T-helper 2 cell treated with Interferon-gamma antibody and Interleukin-4, amounts not matched to agents 5 μg/mL and 100 μg/mL, for 36 hours (primary cell): Measurements from ENCODE around the gene LRMDA.

Experiments used
- DNase-seq: peaks from one replicate; pipeline ENCODE4 v3.0.0; 2021; ENCODE audit warnings: low spot score
- H3K27ac Mint-ChIP-seq: one replicate; pipeline ENCODE4 v1.8.0; 2021; ENCODE audit warnings: mild to moderate bottlenecking, mixed read lengths
- H3K27me3 Mint-ChIP-seq: one replicate; pipeline ENCODE4 v1.8.0; 2021; ENCODE audit warnings: low read depth, mixed read lengths
- H3K36me3 Mint-ChIP-seq: one replicate; pipeline ENCODE4 v1.8.0; 2021; ENCODE audit warnings: low read depth, mixed read lengths
- H3K4me1 Mint-ChIP-seq: one replicate; pipeline ENCODE4 v1.8.0; 2021; ENCODE audit warnings: low read depth, mixed read lengths
- H3K4me3 Mint-ChIP-seq: one replicate; pipeline ENCODE4 v1.8.0; 2022; ENCODE audit warnings: mild to moderate bottlenecking, moderate library complexity, mixed read lengths
- H3K9me3 Mint-ChIP-seq: one replicate; pipeline ENCODE4 v1.8.0; 2021; ENCODE audit warnings: mixed read lengths

Gene LRMDA

GRCh38 chr10:76168437-76168836, 737.0 kb downstream of the LRMDA start:
- no peaks in the 10 kb centered on the region for H3K36me3 Mint-ChIP-seq
- H3K9me3 Mint-ChIP-seq: peaks cover 21% of the 10 kb centered on the region
- no peak overlapping the region for H3K4me3 Mint-ChIP-seq
- H3K4me1 Mint-ChIP-seq: no peaks in the 10 kb centered on the region
- H3K27ac Mint-ChIP-seq: no peak overlapping the region
- no peaks in the 10 kb centered on the region for H3K27me3 Mint-ChIP-seq
- no peak for DNase-seq

- H3K36me3 Mint-ChIP-seq: no peaks in the 10 kb centered on the region
- no peaks in the 10 kb centered on the region for H3K4me1 Mint-ChIP-seq
- H3K9me3 Mint-ChIP-seq: peaks cover 21% of the 10 kb centered on the region
- no peaks in the 10 kb centered on the region for H3K27me3 Mint-ChIP-seq
- no peak for DNase-seq
- no peak overlapping the region for H3K4me3 Mint-ChIP-seq
- no peak overlapping the region for H3K27ac Mint-ChIP-seq
Measured at GRCh38 chr10:76169246-76169645, 737.8 kb downstream of the LRMDA start.

- Mint-ChIP-seq H3K27me3 (no peaks in the 10 kb centered on the region), H3K4me3 (no peak overlapping the region), H3K36me3 (no peaks in the 10 kb centered on the region), H3K9me3 (peaks cover 8% of the 10 kb centered on the region), H3K27ac (no peak overlapping the region), H3K4me1 (no peaks in the 10 kb centered on the region)
- DNase-seq: no peak
Measured at GRCh38 chr10:76172020-76172419, 740.6 kb downstream of the LRMDA start.

- Mint-ChIP-seq H3K4me1 (no peaks in the 10 kb centered on the region), H3K36me3 (no peaks in the 10 kb centered on the region), H3K27ac (no peak overlapping the region), H3K9me3 (peaks cover 3% of the 10 kb centered on the region), H3K4me3 (no peak overlapping the region), H3K27me3 (no peaks in the 10 kb centered on the region)
- DNase-seq: no peak
Measured at GRCh38 chr10:76175533-76176165, 744.2 kb downstream of the LRMDA start.

GRCh38 chr10:76176166-76176550, 744.7 kb downstream of the LRMDA start:
- DNase-seq: no peak
- H3K27me3 Mint-ChIP-seq: no peaks in the 10 kb centered on the region
- H3K36me3 Mint-ChIP-seq: no peaks in the 10 kb centered on the region
- no peak overlapping the region for H3K27ac Mint-ChIP-seq
- H3K4me3 Mint-ChIP-seq: no peak overlapping the region
- no peaks in the 10 kb centered on the region for H3K4me1 Mint-ChIP-seq
- peaks cover 3% of the 10 kb centered on the region for H3K9me3 Mint-ChIP-seq

- Mint-ChIP-seq H3K27me3 (no peaks in the 10 kb centered on the region), H3K27ac (no peak overlapping the region), H3K36me3 (no peaks in the 10 kb centered on the region), H3K4me3 (no peak overlapping the region), H3K4me1 (no peaks in the 10 kb centered on the region), H3K9me3 (peaks cover 3% of the 10 kb centered on the region)
- DNase-seq: no peak
Measured at GRCh38 chr10:76177936-76178335, 746.5 kb downstream of the LRMDA start.

GRCh38 chr10:76178532-76179292, 747.3 kb downstream of the LRMDA start:
- no peaks in the 10 kb centered on the region for H3K4me1 Mint-ChIP-seq
- H3K27me3 Mint-ChIP-seq: no peaks in the 10 kb centered on the region
- no peak overlapping the region for H3K27ac Mint-ChIP-seq

GRCh38 chr10:76179806-76180205, 748.4 kb downstream of the LRMDA start:
- H3K9me3 Mint-ChIP-seq: peaks cover 3% of the 10 kb centered on the region
- no peak for DNase-seq
- no peak overlapping the region for H3K27ac Mint-ChIP-seq
- H3K27me3 Mint-ChIP-seq: no peaks in the 10 kb centered on the region
- no peak overlapping the region for H3K4me3 Mint-ChIP-seq
- H3K36me3 Mint-ChIP-seq: no peaks in the 10 kb centered on the region
- no peaks in the 10 kb centered on the region for H3K4me1 Mint-ChIP-seq

More at GRCh38 chr10:76178532-76179292, 747.3 kb downstream of the LRMDA start:
- no peak for DNase-seq
- H3K36me3 Mint-ChIP-seq: no peaks in the 10 kb centered on the region
- no peak overlapping the region for H3K4me3 Mint-ChIP-seq
- H3K9me3 Mint-ChIP-seq: peaks cover 3% of the 10 kb centered on the region

GRCh38 chr10:76184647-76185046, 753.2 kb downstream of the LRMDA start:
- Mint-ChIP-seq H3K36me3 (no peaks in the 10 kb centered on the region), H3K27me3 (no peaks in the 10 kb centered on the region), H3K27ac (no peak overlapping the region), H3K9me3 (no peaks in the 10 kb centered on the region), H3K4me1 (no peaks in the 10 kb centered on the region), H3K4me3 (no peak overlapping the region)
- no peak for DNase-seq

GRCh38 chr10:76185471-76186301, 754.3 kb downstream of the LRMDA start:
- H3K27ac Mint-ChIP-seq: no peak overlapping the region

GRCh38 chr10:76188216-76188615, 756.8 kb downstream of the LRMDA start:
- Mint-ChIP-seq H3K36me3 (no peaks in the 10 kb centered on the region), H3K27me3 (no peaks in the 10 kb centered on the region), H3K4me3 (no peak overlapping the region), H3K9me3 (no peaks in the 10 kb centered on the region), H3K4me1 (no peaks in the 10 kb centered on the region), H3K27ac (no peak overlapping the region)
- no peak for DNase-seq

More at GRCh38 chr10:76185471-76186301, 754.3 kb downstream of the LRMDA start:
- Mint-ChIP-seq H3K36me3 (no peaks in the 10 kb centered on the region), H3K4me1 (no peaks in the 10 kb centered on the region), H3K9me3 (no peaks in the 10 kb centered on the region), H3K4me3 (no peak overlapping the region), H3K27me3 (no peaks in the 10 kb centered on the region)
- DNase-seq: no peak

- DNase-seq: no peak
- H3K4me1 Mint-ChIP-seq: no peaks in the 10 kb centered on the region
- H3K9me3 Mint-ChIP-seq: no peaks in the 10 kb centered on the region
- H3K27me3 Mint-ChIP-seq: no peaks in the 10 kb centered on the region
- no peaks in the 10 kb centered on the region for H3K36me3 Mint-ChIP-seq
- H3K27ac Mint-ChIP-seq: no peak overlapping the region
- no peak overlapping the region for H3K4me3 Mint-ChIP-seq
Measured at GRCh38 chr10:76190634-76191270, 759.3 kb downstream of the LRMDA start.

GRCh38 chr10:76191336-76191735, 759.9 kb downstream of the LRMDA start:
- Mint-ChIP-seq H3K9me3 (no peaks in the 10 kb centered on the region), H3K27me3 (no peaks in the 10 kb centered on the region), H3K4me3 (no peak overlapping the region), H3K27ac (no peak overlapping the region), H3K36me3 (no peaks in the 10 kb centered on the region), H3K4me1 (no peaks in the 10 kb centered on the region)
- no peak for DNase-seq

GRCh38 chr10:76192151-76192550, 760.7 kb downstream of the LRMDA start:
- no peak for DNase-seq
- Mint-ChIP-seq H3K4me3 (no peak overlapping the region), H3K27ac (no peak overlapping the region), H3K36me3 (no peaks in the 10 kb centered on the region), H3K27me3 (no peaks in the 10 kb centered on the region), H3K9me3 (no peaks in the 10 kb centered on the region), H3K4me1 (no peaks in the 10 kb centered on the region)
